HuH-7 (cell line): Measurements from ENCODE around the gene CAMKK2.
"Not testable (repeated sequence)": the region's sequence is repeated elsewhere in the genome, so short reads cannot be mapped to it uniquely, and the experiment has no call there.

Source experiments
- DNase-seq: peaks from one replicate; pipeline ENCODE4 v3.0.0; 2011; ENCODE audit warnings: low spot score

The CAMKK2 gene

GRCh38 chr12:121279071-121279375, 17.5 kb downstream of the CAMKK2 start:
- DNase-seq, result no peak

DNA sequence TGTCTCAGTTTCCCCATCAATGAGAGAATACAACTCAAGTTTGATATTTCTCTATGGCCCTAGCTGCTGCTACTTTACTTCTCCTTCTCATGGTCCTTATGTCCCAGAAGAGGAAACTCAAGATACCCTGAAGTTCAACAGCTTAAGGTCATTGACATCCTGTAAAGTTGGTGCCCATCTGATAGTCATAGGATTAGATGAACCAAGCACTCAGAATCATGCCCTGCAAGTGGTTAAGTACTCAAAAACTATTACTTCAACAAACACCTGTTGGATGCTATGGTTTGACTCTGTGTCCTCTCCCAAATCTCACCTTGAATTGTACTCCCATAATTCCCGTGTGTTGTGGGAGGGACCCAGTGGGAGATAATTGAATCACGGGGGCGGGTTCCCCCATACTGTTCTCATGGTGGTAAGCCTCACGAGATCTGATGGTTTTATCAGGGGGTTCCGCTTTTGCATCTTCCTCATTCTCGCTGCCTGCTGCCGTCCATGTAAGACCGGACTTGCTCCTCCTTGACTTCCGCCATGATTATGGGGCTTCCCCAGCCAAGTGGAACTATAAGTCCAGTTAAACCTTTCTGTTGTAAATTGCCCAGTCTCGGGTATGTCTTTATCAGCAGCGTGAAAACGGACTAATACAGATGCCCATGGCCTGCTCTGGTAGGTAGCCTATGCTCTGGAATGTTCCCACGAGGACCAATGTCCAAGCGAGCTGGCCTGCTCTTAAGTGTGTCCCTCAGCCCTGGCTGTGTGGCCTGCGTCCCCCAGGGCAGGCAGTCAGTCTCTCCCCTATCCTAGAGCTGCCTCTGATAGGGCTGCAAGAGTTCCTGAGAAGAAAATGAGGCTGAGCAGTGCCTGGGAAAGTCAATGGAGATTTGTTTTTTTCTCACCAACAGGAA, 18.1 kb downstream of the CAMKK2 start:
- DNase-seq, result no peak

- no peak for DNase-seq
Observed at GRCh38 chr12:121277374-121277759, 19.1 kb downstream of the CAMKK2 start.

DNA sequence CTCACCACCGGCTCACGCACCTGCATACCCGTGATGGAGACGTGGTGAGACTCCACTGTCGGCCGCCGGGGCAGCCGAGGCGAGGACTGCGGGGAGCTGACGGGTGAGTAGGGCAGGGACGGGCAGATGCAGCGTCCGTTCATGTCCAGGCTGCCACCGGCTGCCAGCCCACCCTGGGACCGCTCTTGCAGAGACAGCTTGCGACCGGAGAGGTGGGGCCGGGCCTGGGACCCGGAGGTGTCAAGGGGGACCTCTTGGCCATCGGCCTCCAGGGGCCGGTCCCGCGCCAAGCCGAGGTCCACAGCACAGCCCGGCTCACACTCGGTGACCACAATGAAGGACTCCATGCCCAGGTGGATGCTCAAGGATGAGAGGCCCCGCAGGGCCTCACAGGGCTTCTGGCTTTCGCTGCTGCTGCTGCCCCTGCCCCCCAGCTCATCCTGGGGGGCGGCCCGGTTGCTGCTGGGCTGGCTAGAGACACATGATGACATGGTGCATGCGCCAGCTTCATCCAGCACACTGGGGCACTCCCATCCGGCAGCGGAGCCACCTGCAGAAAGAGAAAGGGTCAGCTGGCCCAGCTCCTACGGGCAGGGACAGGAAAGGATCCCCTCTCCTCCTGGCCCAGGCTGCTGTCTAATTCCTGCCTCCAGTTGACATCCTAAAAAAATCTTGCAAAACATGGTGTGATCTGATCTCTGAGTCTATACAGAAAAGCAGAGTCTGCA, 22.3 kb downstream of the CAMKK2 start:
- DNase-seq, result no peak

DNA sequence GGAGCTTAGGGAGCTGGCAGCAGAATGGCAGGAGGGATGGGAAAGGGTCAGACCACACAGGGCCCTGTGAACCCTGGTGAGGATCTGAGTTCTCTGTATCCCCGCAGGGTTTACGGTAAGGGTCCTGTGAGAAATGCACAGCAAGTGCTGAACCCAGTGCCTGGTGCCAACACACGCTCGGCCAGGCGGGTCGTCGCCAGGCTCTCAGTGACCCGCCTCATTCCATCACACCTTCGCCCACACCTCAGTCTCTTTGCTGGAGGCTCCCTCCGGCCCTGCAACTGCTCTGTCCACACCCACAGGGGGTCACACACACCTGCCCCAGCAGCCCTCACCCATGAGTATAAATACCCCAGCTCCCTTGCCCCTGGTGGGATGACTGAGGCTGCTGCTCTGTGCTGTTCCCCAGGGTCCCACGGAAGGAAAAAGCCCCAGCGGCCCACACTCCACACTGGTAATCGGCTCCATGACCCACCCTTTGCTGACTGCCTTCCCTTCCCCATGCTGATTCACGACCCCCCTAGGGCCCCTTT, 23.1 kb downstream of the CAMKK2 start:
- DNase-seq, result no peak

DNA sequence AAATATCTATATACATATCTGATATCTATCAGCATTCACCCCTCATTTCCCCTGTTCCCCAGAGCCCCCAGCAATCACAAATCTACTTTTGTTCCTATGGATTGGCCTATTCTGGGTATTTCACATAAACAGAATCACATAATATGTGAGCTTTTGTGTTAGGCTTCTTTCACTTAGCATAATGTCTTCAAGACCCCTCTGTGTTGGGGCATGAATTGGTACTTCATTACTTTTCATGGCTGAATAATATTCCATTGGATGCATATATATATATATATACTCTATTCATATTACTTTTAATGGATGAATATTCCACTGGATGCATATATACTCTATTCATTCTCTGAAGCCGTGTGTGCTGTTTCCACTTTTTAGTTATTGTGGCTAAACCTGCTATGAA, 28.7 kb downstream of the CAMKK2 start:
- no peak for DNase-seq

DNA sequence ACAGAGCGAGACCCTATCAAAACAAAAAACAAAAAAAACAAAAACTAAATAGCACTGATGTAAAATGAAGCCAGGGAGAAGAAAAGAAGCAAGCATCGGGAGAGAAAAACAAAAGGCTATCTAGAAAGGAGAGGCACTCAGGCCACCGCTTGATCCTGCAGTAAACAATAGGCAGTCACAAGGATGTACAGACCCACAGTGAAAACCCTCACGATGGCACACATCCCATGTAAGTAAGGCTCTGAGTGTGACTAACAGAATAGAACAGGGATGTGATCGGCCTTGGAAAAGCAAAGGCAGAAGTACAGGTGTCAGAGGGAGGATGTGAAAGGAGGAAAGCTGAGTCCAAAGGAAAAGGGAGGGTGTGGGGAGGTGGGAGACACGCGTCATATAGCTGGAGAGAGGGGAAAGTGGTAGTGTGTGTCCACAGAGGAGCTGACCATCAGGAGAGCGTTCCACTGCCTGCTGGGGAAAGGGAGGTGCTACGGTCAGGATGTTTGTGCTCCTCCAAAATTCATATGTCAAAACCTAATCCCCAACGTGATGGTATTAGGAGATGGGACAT, 31.5 kb downstream of the CAMKK2 start:
- DNase-seq, result no peak

DNA sequence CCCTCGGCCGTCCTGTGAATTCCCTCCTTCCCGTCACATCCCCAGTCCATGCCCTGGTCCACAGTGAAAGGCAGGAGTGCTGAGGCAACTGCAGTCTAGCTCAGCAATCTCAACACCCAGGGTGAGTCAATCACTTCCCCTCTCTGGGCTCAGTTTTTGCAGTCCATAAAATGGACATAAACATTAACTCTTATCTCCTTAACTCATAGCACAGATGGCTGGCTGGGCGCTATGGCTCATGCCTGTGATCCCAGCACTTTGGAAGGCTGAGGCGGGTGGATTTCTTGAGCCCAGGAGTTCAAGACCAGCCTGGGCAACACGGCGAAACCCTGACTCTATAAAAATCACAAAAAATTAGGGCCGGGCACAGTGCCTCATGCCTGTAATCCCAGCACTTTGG, 32.4 kb downstream of the CAMKK2 start:
- no peak for DNase-seq

DNA sequence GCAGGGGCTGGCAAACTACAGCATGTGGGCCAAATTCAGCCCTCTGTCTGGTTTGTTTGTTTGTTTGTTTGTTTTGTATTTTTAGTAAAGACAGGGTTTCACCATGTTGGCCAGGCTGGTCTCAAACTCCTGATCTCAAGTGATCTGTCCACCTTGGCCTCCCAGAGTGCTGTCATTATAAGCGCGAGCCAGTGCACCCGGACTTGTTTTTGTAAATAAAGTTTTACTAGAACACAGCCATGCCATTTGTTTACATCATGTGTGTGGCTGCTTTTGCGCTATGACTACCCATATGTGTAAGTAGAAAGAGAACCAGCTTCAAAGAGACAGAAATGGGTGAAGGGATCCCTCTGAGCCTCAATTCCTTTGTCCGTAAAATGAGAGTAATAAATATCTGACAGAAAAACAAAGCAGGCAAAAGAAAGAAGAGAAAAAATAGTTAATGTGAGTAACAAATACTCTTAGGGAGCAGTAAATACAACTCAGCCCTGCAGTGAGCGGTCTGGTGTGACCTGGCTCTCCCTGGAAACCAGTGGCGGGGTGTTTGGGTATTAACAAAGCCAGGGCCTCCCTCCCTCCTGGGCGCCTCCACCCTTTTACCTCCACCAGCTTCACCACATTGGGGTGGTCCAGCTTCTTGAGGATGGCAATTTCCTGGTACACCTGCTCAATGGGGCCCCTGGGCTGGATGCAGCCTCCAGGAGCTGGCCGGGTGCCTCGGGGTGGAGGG, 33.1 kb downstream of the CAMKK2 start:
- no peak for DNase-seq

GRCh38 chr12:121261398-121261797, 35.1 kb downstream of the CAMKK2 start:
- DNase-seq, result no peak

DNA sequence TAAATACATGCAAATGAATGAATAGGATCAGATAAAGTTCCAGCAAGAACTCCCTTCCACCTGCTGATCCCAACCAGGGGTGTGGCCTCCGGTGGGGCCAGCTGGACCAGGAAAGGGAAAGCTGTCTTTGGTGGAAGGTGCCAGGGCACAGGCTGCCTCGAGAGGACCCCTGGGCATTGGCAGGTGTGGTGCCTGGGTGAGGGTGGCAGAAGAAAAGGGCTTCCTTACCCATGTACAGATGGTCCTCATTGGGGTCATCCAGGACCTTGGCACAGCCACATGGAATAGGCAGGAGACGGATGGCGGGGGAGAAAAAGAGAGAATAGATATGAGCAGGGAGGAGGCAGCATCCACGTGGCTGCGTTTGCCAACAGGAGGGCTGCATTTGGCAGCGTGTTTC, 36.4 kb downstream of the CAMKK2 start:
- DNase-seq, result no peak

DNA sequence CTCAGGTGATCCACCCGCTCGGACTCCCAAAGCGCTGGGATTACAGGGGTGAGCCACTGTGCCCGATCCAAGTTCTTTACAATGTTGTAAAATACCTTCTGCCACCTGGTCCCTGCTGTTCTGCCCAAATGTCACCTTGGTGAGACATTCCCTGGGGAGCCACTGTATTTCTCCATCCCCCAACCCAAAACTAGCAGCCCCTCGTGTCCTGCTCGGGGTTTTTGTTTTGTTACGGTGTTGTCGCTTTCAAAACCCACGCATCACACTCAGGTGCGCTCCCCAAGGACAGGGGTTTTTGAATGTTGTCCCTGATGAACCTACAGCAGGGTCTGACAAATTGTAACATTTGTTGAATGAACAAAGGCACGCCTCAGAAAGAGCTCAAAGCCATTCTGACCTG, 37.4 kb downstream of the CAMKK2 start:
- DNase-seq, result no peak

GRCh38 chr12:121257704-121258449, 38.6 kb downstream of the CAMKK2 start:
- not testable (repeated sequence) for DNase-seq

DNA sequence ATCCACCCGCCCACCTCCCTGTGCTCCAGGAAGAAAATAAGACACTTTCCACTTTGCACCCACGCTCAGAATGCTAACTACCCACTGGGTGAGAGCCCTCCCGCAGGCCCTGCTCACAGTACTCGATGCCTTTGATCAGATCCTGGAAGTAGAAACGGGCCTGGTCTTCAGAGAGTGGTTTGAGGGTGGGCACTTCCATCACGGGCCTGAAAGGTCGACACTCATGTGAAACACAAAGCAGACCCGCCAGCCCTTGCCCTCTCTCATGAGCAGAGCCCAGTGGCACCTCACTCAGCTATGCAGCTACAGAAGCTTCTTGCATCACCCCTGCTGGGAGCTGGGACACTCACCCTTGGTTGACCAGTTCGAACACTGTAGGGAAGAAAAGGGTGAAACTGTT, 41.1 kb downstream of the CAMKK2 start:
- DNase-seq, result no peak

DNA sequence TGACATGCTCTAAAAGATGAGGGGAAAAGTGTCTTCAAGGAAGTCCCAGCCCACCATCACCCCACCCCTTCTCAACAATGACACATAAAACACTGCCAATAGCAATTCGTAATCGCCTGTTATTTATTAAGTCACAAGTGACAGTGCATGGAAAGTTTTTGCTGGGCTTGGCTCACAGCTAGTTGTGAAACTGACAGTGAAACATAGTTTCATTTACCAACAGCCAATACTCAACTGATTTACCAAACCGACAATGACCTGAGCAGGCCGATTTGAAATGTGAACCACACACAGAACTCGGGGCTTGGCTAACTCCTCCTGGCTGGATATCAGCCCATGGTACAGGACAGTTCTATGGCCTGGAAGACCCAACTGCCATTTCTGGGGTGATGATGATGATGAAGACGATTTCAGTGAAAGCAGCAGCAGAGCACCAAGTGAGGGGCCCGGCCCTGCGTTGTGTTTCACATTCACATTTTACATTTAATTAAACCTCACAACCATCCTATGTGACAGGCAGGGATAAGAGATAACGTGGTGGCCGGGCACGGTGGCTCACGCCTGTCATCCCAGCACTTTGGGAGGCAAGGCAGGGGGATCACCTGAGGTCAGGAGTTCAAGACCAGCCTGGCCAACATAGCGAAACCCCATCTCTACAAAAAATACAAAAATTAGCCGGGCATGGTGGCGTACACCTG, 42.7 kb downstream of the CAMKK2 start:
- DNase-seq, result no peak

GRCh38 chr12:121252712-121253345, 43.7 kb downstream of the CAMKK2 start:
- no peak for DNase-seq

DNA sequence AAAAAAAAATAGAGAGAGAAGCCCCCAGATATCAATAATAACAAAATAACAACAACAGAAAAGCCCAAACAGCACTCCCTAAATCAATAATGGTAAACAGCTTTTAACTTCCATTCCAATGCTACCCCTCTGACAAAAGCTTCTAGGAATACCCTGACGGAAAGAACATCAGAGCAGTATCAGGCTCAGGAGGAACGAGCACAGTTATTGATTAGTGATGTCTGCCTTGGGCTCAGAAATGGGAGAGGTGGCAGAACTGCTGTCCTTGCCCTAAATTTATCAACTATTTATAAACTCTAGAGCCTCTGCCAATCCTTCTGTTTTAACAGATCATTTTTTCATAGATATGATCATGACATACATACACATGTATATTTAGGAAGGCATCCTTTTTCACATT, 44.7 kb downstream of the CAMKK2 start:
- DNase-seq, result no peak

DNA sequence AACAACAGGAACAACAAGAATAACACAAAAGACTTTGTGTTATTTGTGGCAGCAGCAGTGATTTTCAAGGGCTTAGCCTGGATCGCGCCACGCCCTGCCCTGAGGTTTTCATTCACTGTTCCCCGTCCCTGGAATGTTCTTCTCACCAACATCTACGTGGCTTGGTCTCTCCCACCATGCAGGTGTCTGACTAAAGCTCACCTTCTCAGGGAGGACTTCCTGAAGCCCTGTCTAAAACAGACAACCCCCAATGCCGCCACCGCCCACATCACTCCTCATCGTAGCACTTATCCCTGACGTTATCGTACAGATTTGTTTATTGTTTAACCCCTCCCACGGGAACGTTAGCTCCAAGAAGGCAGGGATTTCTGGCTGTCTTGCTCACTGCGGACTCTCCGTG, 46.1 kb downstream of the CAMKK2 start:
- DNase-seq, result no peak

- no peak for DNase-seq
Observed at GRCh38 chr12:121248622-121249021, 47.9 kb downstream of the CAMKK2 start.

DNA sequence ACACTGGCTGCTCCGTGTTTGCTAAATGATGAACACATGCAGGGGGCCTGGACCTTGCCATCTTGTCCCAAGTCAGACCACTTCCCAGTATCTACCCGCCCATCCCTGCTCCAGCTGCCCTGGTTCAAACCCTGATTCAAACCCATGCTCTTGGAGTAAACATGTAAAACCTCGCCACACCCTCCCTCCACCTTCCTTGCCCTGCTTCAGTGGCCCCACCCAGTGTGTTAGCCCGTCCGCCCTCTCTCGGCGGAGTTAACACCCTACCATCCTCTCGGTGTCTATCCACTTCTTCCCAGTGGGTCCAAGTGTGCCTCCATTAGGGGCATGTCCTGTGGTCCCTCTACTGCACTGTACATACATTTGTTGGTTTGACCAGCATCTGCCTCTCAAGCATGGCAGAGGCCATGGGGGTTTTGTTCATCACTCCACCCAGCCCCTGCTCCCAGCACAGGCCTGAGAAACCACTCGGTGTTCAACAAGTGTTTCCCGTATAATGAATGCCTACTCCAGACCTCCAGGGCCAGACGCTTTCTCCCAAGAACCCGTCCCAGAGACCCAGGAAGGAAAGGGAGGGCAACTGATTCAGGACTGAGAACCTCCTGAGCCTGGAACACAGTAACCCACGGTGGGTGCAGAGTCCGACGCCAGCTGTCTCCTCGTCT, 49.5 kb downstream of the CAMKK2 start:
- no peak for DNase-seq
